ENCODE results near the gene STRADB. TPM values are rescaled to one million over a fixed set of nuclear protein-coding genes. Genes with fewer than 3 reads are reported as not detected.

Gene STRADB
- total RNA-seq, 1 experiment from 2014 or later: 17.4 TPM

DNA sequence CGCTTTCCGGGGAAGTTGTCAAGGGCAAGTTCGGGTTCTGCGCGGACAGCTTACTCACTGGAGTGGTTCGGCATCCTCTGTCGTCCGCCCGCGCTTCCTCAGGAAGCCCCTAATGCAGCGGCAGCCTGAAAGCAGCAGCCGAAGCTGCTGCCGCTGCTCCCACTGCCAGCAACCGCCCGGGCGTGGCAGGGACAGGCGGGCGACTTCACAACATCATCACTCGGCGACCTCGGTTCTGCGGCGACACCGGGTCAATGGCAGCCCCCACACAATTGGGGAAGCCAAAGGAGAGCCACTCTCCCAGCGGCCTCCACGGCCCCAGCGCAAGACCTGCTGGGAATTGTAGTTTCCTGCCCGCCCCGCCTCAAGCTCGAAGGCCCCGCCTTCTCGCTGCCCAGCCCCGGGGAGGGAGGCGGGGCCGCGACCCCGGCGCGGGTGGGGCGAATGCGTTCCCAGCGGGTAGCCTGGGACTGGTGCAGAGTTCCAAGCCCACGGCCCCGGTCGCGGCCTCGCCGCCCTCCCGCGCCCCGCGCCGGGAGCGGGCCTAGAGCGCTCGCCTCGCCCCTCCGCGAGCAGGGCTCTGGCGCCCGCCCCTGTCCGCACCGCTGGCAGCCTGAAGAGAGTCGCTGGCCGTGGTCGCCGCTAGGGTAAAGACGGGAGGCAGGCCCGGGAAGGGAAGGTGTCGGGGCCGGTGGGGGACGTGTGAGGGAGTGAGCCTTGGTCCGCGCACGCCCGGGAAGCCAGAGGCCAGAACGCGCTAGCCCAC lies at the start of gene STRADB, which contains the start of gene TRAK2 (continued):
- TF ChIP-seq ELF1 (IDR thresholded peaks at IDR 0.05; ENCODE audit: borderline replicate concordance, low read depth) (peak; percentile 38; the same call in 1 of the 2 replicates), ZNF274 (IDR thresholded peaks at IDR 0.05; ENCODE audit: low read depth, low read length) (no peak), EZH2phosphoT487 (IDR thresholded peaks at IDR 0.05; ENCODE audit: borderline replicate concordance) (no peak), YY1 (IDR thresholded peaks at IDR 0.05; ENCODE audit: extremely low read depth, insufficient replicate concordance, low read depth, low read length) (peak; percentile 97)
- TF ChIP-seq, protein P1, sequence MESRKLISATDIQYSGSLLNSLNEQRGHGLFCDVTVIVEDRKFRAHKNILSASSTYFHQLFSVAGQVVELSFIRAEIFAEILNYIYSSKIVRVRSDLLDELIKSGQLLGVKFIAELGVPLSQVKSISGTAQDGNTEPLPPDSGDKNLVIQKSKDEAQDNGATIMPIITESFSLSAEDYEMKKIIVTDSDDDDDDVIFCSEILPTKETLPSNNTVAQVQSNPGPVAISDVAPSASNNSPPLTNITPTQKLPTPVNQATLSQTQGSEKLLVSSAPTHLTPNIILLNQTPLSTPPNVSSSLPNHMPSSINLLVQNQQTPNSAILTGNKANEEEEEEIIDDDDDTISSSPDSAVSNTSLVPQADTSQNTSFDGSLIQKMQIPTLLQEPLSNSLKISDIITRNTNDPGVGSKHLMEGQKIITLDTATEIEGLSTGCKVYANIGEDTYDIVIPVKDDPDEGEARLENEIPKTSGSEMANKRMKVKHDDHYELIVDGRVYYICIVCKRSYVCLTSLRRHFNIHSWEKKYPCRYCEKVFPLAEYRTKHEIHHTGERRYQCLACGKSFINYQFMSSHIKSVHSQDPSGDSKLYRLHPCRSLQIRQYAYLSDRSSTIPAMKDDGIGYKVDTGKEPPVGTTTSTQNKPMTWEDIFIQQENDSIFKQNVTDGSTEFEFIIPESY (IDR thresholded peaks at IDR 0.05; ENCODE audit: extremely low read depth, insufficient replicate concordance, low read length): no peak

DNA sequence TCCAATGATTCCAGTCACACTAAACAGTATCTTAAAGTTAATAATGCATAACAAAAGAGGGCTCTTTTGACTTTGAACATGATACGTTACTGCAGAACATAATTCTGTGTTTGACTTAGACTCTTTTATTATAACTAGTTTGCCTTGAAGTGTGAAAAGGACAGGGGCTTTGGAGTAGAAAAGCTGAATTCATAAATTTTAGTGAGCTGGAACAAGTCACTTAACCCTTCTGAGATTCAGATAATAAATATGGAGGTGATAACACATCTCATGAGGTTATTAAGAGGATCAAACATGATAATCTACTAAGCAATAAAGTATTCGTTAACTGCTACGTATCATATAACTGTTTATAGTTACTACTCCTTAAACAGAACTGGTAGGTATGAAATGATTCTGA lies 49.7 kb upstream of the STRADB start:
- intact Hi-C loops (cut with micrococcal nuclease): no loop called here
- ATAC-seq (no peak), DNase-seq (ENCODE audit: low read depth, low spot score) (no peak)
- Histone ChIP-seq H3K27ac (ENCODE audit: low read depth, low read length) (no peak overlapping the region), H3K4me1 (ENCODE audit: control insufficient read depth in 1 of 2, insufficient read depth in 2 of 2, low read length in 2 of 2) (peaks cover 7 to 23% of the 10 kb centered on the region in 2 experiments), H3K4me3 (replicated peaks in 1 of 2; ENCODE audit: low read depth in 1 of 2, low read length in 2 of 2) (no peak overlapping the region), H3K9me2 (ENCODE audit: insufficient read depth) (no peaks in the 10 kb centered on the region), H3K27me3 (ENCODE audit: insufficient read depth, low read length) (no peaks in the 10 kb centered on the region), H3K9ac (ENCODE audit: low read length) (no peak overlapping the region), H3K79me2 (ENCODE audit: insufficient read depth, low read length) (no peaks in the 10 kb centered on the region), H2AFZ (ENCODE audit: low read depth, low read length, poor library complexity, severe bottlenecking) (no peak overlapping the region), H3K9me3 (ENCODE audit: control insufficient read depth in 1 of 2, insufficient read depth in 1 of 2, low read depth in 1 of 2, low read length in 2 of 2) (no peaks in the 10 kb centered on the region), H3K36me3 (ENCODE audit: control insufficient read depth in 1 of 2, insufficient read depth in 2 of 2, low read length in 2 of 2) (peaks cover 0 to 2% of the 10 kb centered on the region in 2 experiments; a peak in 1 of 4 replicates), H4K20me1 (ENCODE audit: insufficient read depth) (no peaks in the 10 kb centered on the region), H3K4me2 (ENCODE audit: low read length) (no peak overlapping the region)
- no TSS peak for BruUV-seq (replicated peaks)
- ChIA-PET CTCF (no interaction called here), POLR2A (no interaction called here), RAD21 (ENCODE audit: low non-redundant PET in 1 of 2, low total read pairs in 2 of 2, uncharacterized antibody in 2 of 2, unreplicated experiment in 2 of 2) (no interaction called here)
- TF ChIP-seq ZFX (IDR thresholded peaks at IDR 0.05) (no peak), POLR2AphosphoS5 (IDR thresholded peaks at IDR 0.05; ENCODE audit: low read depth, low read length) (no peak)

Measured in HCT116 (cell line).